HepG2 (cell line): ENCODE results near the gene KRT7. TPM values are rescaled to one million over a fixed set of nuclear protein-coding genes. Genes with fewer than 3 reads are reported as not detected.

ENCODE experiments used
- DZIP1 ChIP-seq: sonication (generic); formaldehyde crosslinking; IDR thresholded peaks from 2 replicates; pipeline ENCODE4 v1.5.0; 2020; ENCODE audit warnings: mild to moderate bottlenecking, missing genetic modification reagents
- GATAD1 ChIP-seq: IDR thresholded peaks from 2 replicates; pipeline ENCODE4 v1.6.1; 2016; ENCODE audit warnings: missing genetic modification reagents, missing compliant biosample characterization
- NFAT5 ChIP-seq: sonication (generic); formaldehyde crosslinking; IDR thresholded peaks from 2 replicates; pipeline ENCODE4 v1.4.0; 2020; ENCODE audit warnings: missing genetic modification reagents
- PPARG ChIP-seq: conservative IDR thresholded peaks from 2 replicates; pipeline ENCODE4 v1.6.1; 2016; ENCODE audit warnings: missing biosample characterization, missing genetic modification reagents
- REST ChIP-seq, 2 experiments: IDR thresholded peaks; 2 replicates each; pipeline ENCODE4 v1.6.1; 2011 to 2012; ENCODE audit warnings: low read length in 2 of 2, borderline replicate concordance in 1 of 2, low read depth in 1 of 2, mild to moderate bottlenecking in 1 of 2, moderate library complexity in 1 of 2
- SNAPC5 ChIP-seq: sonication (generic); formaldehyde crosslinking; IDR thresholded peaks from 2 replicates; pipeline ENCODE4 v1.8.1; 2023; ENCODE audit warnings: mild to moderate bottlenecking, missing genetic modification reagents, borderline replicate concordance
- ZBTB7A ChIP-seq: sonication (generic); formaldehyde crosslinking; IDR thresholded peaks from 2 replicates; pipeline ENCODE4 v1.8.0; 2022; ENCODE audit warnings: mild to moderate bottlenecking, missing genetic modification reagents
- ZSCAN5A ChIP-seq: sonication (generic); formaldehyde crosslinking; IDR thresholded peaks from 2 replicates; pipeline ENCODE4 v1.8.0; 2022; ENCODE audit warnings: mild to moderate bottlenecking, missing genetic modification reagents, borderline replicate concordance
- polyA plus RNA-seq, 8 experiments: library from polyadenylated mRNA; depleted of rRNA in 3 of 8; stranded (reverse) in 7 of 8; unstranded in 1 of 8; fragments of >200 nt; fragmentation: Illumina TruSeq in 4 of 8; extraction: Trizol in 4 of 8; gene quantifications; 2 replicates each; pipeline versions ENCODE4 v1.2.1 to v1.2.3, GENCODE V29; 2011 to 2016; ENCODE audit warnings: low read depth in 4 of 8, missing spikeins in 1 of 8, mixed read lengths in 1 of 8; ENCODE audit not compliant: insufficient read depth in 1 of 8
- total RNA-seq, 5 experiments: library from RNA; depleted of rRNA; stranded (reverse); fragments of >200 nt; fragmentation: Illumina TruSeq; extraction: Trizol; gene quantifications; 2 replicates each; pipeline ENCODE4 v1.2.3, GENCODE V29; 2016; ENCODE audit warnings: low read depth in 1 of 5

The KRT7 gene
- total and polyA plus RNA-seq, 2 of the 13 experiments (the other 11 are each of a cell fraction or from before 2014, with no cell fraction given): 0.83 TPM; not detected in 1

GRCh38 chr12:52294803-52295202 is 61.8 kb downstream of the KRT7 start (continued):
- no peak for TF ChIP-seq NFAT5 (CRISPR knock-in tag)
- no peak for TF ChIP-seq GATAD1 (CRISPR knock-in tag)
- TF ChIP-seq PPARG (CRISPR knock-in tag): no peak
- no peak for TF ChIP-seq REST (IDR thresholded peaks at IDR 0.05; ENCODE audit: borderline replicate concordance in 1 of 2, low read depth in 1 of 2, low read length in 2 of 2)
- no peak for TF ChIP-seq SNAPC5
- no peak for TF ChIP-seq ZSCAN5A (CRISPR knock-in tag)
- no peak for TF ChIP-seq ZBTB7A (CRISPR knock-in tag)
- TF ChIP-seq DZIP1 (CRISPR knock-in tag): no peak
